Femur (tissue), 1 donor: ENCODE measurements around the gene AJAP1.

Experiments
- DNase-seq: peaks from one replicate; pipeline ENCODE4 v3.0.0-alpha.2; 2017

AJAP1 gene

GRCh38 chr1:4684136-4684535 lies 29.7 kb downstream of the AJAP1 start:
- no peak for DNase-seq

DNA sequence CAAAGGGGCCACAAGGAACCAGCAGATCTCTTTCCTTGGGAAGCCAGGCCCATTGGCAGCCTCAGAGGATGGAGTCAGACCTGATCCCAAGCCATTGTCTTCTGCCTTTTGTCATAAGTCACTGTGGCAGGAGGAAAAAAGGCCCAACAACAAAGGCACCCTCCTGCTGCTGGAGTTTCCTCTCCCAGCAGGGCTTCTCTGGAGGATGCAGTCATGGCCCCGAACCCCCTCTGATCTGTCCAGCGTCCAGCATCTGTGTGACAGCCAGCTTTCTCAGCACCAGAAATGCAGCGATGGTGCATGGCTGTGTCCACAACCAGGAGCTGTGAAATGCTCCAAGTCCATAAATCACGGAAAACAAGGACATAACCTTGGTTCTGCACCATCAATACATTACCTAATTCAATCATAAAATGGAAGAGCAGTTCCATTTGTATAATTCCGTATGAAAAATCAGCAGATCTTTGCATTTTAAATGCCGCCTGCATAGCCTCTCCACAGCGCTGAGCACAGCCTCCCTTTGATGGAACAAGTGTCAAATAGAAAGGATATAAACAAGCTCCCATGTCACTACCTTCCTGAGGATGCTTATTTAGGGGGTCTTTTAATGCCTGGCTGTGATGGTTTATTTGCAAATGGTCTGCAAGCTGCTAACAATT lies 30.6 kb downstream of the AJAP1 start:
- no peak for DNase-seq

GRCh38 chr1:4685523-4685865 lies 31.1 kb downstream of the AJAP1 start:
- DNase-seq = no peak

DNA sequence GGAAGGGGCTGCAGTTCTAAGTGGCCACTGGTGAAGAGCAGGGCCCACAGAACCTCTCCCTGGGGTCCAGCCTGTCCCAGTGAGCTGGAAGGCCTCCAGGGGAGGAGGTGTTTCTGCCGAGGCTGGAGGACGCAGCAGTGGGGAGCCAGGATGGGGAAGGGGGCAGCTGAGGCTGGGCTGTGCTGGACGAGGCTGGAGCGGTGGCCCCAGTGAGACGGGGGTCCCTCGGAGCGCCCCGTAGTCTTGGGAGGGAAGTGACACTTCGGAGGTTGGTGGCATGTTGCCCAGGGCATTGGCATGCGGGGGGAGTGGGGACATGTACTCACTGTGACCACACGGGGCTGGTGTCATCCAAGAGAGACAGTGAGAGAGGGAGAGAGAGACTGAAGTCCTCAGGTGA lies 33.5 kb downstream of the AJAP1 start:
- DNase-seq = no peak

GRCh38 chr1:4689271-4689935 lies 35.0 kb downstream of the AJAP1 start:
- peak; percentile 37 for DNase-seq

- DNase-seq = no peak
Observed at GRCh38 chr1:4689941-4690635, 35.7 kb downstream of the AJAP1 start.

GRCh38 chr1:4690951-4691675 lies 36.7 kb downstream of the AJAP1 start:
- no peak for DNase-seq

- DNase-seq = no peak
Observed at GRCh38 chr1:4691766-4692405, 37.5 kb downstream of the AJAP1 start.

DNA sequence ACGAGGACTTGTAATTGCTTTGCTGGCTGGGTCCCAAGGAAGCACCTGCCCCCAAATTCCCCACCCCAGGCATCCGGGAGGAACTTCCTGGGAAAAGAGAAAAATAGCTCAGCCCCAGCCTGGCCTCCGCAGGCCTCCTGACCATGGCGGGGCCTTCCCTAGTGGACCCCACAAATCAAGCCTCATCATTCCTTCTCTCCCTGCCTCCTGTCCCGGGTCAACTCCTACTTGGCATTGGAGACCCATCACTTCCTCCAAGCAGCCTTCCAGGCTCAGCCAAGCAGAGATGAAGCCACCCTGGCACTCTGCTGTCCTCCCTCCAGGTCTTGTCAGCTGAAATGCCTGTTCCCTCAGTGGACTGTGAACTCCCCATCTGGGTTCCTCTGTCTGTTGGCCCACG lies 38.0 kb downstream of the AJAP1 start:
- DNase-seq = no peak

DNA sequence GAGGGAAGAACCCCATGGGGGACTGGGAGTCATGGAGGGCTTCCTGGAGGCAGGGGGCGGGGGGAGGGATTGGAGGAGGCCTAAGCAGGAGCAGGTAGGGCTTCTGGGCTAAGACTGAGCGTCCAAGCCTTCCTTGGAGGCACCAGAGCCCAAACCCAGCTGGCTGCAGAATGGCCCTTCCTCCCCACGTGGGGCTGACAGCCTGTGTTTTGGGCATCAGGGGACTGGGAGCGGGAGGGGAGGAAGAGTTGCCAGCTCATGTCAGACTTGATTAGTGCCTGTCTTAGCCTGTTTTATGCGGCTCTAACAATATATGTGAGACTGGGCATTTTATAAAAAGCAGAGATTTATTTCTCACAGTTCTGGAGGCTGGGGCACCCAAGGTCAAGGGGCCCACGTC lies 38.9 kb downstream of the AJAP1 start:
- DNase-seq = no peak

GRCh38 chr1:4693891-4694290 lies 39.5 kb downstream of the AJAP1 start:
- DNase-seq = no peak

DNA sequence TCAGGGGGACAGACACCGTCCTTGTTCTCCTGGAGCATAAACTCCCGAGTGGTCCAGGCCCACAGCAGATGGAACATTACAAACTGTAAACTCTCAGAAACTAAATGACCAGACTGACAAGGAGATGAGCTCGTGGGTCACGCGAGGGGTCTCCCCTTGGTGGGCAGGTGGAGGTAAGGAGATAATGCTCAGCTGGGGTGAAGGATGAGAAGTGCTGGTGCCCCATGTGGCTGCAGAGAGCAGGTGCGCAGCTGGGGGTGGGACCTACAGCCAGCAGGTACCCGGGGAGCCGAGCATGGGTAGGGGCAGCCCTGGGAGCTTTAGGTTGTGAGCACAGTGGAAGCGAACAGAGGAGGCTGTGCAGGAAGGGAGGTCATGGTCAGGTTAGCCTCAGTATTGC lies 40.1 kb downstream of the AJAP1 start:
- no peak for DNase-seq

DNA sequence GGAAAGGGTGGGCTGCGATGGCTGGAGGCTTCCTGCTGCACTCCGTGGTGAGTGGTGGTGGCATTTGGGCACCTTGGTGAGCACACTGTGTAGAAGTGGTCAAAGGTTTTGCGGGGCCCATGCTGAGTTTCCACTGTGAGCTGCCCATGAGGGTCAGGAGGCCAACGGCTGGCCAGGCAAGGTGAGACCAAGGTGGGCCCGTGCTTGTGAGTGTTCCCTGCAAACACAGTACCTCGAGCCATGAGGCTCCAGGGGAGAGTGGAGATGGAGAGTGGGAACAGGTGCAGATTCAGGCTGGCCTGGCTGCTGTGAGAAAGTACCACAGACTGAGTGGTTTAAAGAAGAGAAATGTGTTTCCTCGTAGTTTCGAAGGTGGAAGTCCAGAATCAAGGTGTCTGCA lies 40.8 kb downstream of the AJAP1 start:
- no peak for DNase-seq

DNA sequence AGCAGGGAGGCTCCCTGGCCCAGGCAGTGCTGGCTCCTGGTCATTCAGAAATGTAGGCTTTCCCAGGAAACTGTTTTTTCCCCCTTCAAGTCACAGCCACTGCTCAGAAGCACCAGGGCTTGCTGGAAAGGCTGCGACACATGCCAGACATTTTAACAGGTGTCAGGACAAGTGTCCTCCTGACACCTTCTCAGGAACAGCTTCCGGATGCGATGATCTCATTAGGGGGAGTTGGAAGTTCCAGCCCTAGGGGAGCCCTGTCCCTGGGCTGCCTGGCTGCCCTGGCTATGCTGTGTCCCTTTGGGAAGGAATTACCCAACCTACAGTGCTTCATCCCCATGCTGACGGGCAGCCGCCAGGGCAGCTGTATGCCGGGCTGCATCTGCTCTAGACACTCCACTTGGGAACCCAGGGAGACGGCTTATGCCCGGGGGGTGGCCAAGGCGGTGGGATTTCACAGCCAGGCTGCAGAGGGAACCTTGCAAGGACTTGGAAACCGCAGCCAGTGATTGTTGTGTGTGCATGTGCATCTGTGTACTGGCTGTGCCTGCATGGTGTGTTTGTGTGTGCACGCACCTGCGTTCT lies 41.8 kb downstream of the AJAP1 start:
- DNase-seq = no peak

- no peak for DNase-seq
Observed at GRCh38 chr1:4696753-4697152, 42.3 kb downstream of the AJAP1 start.

GRCh38 chr1:4697801-4698200 lies 43.4 kb downstream of the AJAP1 start:
- DNase-seq = no peak

DNA sequence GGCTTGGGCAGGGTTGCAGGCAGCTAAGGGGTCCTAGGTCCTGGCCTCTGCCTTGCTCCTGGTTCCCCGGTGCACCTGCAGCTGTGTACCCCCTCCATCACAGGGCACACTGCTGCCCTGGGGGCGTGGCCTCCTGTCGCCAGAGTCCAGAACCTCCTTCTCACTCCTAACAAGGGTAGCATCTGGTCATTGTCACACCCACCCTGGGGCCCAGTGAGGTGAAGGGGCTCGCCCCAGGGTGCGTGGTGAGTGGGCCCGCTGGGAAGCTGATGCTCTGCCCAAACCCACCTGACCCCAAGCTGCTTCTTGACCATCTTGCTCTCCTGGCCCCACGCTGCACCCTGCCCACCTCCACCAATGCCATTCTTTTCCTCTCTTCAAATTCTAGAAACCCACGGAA lies 44.5 kb downstream of the AJAP1 start:
- DNase-seq = no peak

- no peak for DNase-seq
Observed at GRCh38 chr1:4699376-4700301, 45.2 kb downstream of the AJAP1 start.

DNA sequence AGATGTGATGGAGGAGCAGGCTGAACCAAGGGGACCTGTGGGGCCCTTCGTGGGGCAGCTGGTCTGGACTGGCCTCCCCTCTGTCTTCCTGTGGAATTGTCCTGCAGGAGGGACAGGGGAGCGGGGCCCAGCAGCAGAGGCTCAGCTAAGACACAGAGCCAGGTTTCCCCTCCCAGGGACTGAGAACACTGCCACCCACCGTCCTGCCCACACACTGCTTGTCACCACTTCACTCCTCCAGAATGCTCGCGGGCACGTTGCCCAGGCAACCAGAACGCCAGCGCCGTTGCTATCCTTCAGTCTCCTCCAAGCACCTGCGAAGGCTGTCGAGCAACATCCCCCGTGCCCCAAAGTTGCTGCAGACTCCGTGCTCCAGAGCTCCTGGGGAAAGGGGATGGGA lies 46.4 kb downstream of the AJAP1 start:
- no peak for DNase-seq

DNA sequence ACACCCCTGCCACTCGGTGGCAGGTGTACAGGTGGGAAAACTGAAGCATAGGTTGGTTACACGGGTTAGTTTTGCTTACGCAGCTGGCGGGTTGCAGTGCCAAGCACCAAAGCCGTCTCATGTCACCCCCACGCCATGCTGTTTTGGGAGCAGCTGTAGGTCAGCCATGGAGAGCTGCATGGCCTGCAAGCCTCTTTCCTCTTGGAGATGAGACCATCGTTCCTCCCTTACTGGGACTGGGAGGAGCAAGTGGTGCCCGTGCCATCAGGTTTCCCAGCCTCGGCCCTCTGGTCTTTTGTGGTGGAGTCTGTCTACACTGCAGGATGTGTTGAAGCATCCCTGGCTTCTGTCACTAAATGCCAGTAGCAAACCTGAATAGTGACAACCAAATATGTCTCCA lies 46.9 kb downstream of the AJAP1 start:
- no peak for DNase-seq

GRCh38 chr1:4702464-4702863 lies 48.1 kb downstream of the AJAP1 start:
- no peak for DNase-seq

DNA sequence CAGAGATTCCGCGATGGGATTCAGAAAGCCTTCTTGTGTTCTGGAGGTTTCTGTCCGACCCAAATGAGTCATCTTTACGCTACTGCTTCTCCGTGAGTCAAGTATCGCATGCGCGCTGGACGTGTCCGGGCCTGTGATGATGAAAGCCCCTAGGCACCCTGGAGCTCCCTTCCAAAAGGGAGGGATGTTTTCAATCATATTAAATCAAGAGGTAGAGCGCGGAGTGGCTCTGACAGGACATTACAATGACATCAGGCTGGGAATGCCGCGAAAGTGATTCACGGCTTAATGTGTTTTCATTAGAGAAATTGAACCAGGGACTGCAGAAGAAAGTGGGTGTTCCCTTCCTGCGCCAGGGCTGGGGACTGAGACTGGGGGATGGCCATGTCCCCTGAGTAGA lies 48.5 kb downstream of the AJAP1 start:
- no peak for DNase-seq
